HCT116 (cell line): ENCODE measurements around the gene RIOX2.

ENCODE experiments used
- EZH2phosphoT487 ChIP-seq: fragments of 200-600 bp; IDR thresholded peaks from 2 replicates; pipeline ENCODE4 v1.6.1; 2018; ENCODE audit warnings: antibody characterized with exemption, borderline replicate concordance
- JUND ChIP-seq: IDR thresholded peaks from 2 replicates; pipeline ENCODE4 v1.6.1; 2012
- POLR2A ChIP-seq: IDR thresholded peaks from 2 replicates; pipeline ENCODE4 v1.7.0; 2011; ENCODE audit warnings: borderline replicate concordance; ENCODE audit not compliant: insufficient read depth, insufficient read length; ENCODE audit errors: extremely low read depth
- POLR2AphosphoS5 ChIP-seq: IDR thresholded peaks from 2 replicates; pipeline ENCODE4 v1.6.1; 2011; ENCODE audit warnings: mild to moderate bottlenecking, low read depth, low read length, moderate library complexity
- RAD21 ChIP-seq: IDR thresholded peaks from 2 replicates; pipeline ENCODE4 v1.6.1; 2012; ENCODE audit warnings: low read depth, mild to moderate bottlenecking
- TF ChIP-seq, protein P1 (sequence below), 3 experiments: fragments of 200-600 bp in 1 of 3; sonication (generic) in 1 of 3; IDR thresholded peaks in 2 of 3; conservative IDR thresholded peaks in 1 of 3; 2 replicates each; pipeline ENCODE4 v1.5.1; 2012 to 2017; ENCODE audit warnings: low read depth in 2 of 3, low read length in 2 of 3, antibody characterized with exemption in 1 of 3, borderline replicate concordance in 1 of 3, control low read depth in 1 of 3, mild to moderate bottlenecking in 1 of 3, mixed read lengths in 1 of 3, mixed run types in 1 of 3, moderate library complexity in 1 of 3; ENCODE audit not compliant: insufficient read depth in 1 of 3
- TF ChIP-seq, protein P2 (sequence below): IDR thresholded peaks from 2 replicates; pipeline ENCODE4 v1.6.1; 2012; ENCODE audit warnings: low read depth
- TF ChIP-seq, protein P3 (sequence below): IDR thresholded peaks from 2 replicates; pipeline ENCODE4 v1.6.1; 2011; ENCODE audit warnings: mild to moderate bottlenecking, low read length, moderate library complexity; ENCODE audit not compliant: insufficient replicate concordance; ENCODE audit errors: extremely low read depth

DNA sequence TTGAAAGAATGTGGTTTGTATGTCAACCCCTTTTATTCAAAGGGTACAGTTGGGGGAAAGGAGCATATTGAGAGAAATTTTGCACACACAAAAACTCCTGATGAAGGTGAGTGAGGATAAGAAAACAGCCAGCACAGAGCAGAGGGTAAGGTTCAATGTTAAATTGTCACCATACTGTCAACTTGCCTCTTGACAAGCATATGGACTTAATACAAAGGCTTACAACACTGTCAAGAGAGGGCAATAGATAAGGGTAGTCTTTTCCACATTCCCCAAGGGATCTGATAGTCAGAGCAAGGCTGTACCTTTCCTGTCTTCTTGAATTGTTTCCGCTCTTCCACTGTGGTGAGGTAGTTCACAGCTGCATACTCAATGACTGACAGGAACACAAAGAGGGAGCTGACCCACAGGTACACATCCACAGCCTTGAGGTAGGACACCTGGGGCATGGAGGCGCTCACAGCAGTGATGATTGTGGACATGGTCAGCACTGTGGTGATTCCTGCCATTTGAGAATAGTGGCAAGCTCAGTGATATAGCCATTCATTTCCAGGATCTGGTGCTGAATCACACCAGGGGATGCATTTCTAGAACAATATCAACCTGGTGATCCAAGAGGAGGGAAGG, 20.4 kb upstream of the RIOX2 start:
- TF ChIP-seq POLR2A (no peak), POLR2AphosphoS5 (no peak), EZH2phosphoT487 (no peak), RAD21 (no peak), JUND (no peak)
- TF ChIP-seq, protein P1, sequence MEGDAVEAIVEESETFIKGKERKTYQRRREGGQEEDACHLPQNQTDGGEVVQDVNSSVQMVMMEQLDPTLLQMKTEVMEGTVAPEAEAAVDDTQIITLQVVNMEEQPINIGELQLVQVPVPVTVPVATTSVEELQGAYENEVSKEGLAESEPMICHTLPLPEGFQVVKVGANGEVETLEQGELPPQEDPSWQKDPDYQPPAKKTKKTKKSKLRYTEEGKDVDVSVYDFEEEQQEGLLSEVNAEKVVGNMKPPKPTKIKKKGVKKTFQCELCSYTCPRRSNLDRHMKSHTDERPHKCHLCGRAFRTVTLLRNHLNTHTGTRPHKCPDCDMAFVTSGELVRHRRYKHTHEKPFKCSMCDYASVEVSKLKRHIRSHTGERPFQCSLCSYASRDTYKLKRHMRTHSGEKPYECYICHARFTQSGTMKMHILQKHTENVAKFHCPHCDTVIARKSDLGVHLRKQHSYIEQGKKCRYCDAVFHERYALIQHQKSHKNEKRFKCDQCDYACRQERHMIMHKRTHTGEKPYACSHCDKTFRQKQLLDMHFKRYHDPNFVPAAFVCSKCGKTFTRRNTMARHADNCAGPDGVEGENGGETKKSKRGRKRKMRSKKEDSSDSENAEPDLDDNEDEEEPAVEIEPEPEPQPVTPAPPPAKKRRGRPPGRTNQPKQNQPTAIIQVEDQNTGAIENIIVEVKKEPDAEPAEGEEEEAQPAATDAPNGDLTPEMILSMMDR (IDR thresholded peaks at IDR 0.05 in 2 of 3, conservative IDR thresholded peaks at IDR 0.05 in 1 of 3; ENCODE audit: borderline replicate concordance in 1 of 3, insufficient read depth in 1 of 3, low read depth in 2 of 3, low read length in 2 of 3): no peak
- TF ChIP-seq, protein P2, sequence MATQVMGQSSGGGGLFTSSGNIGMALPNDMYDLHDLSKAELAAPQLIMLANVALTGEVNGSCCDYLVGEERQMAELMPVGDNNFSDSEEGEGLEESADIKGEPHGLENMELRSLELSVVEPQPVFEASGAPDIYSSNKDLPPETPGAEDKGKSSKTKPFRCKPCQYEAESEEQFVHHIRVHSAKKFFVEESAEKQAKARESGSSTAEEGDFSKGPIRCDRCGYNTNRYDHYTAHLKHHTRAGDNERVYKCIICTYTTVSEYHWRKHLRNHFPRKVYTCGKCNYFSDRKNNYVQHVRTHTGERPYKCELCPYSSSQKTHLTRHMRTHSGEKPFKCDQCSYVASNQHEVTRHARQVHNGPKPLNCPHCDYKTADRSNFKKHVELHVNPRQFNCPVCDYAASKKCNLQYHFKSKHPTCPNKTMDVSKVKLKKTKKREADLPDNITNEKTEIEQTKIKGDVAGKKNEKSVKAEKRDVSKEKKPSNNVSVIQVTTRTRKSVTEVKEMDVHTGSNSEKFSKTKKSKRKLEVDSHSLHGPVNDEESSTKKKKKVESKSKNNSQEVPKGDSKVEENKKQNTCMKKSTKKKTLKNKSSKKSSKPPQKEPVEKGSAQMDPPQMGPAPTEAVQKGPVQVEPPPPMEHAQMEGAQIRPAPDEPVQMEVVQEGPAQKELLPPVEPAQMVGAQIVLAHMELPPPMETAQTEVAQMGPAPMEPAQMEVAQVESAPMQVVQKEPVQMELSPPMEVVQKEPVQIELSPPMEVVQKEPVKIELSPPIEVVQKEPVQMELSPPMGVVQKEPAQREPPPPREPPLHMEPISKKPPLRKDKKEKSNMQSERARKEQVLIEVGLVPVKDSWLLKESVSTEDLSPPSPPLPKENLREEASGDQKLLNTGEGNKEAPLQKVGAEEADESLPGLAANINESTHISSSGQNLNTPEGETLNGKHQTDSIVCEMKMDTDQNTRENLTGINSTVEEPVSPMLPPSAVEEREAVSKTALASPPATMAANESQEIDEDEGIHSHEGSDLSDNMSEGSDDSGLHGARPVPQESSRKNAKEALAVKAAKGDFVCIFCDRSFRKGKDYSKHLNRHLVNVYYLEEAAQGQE: no peak
- TF ChIP-seq, protein P3, sequence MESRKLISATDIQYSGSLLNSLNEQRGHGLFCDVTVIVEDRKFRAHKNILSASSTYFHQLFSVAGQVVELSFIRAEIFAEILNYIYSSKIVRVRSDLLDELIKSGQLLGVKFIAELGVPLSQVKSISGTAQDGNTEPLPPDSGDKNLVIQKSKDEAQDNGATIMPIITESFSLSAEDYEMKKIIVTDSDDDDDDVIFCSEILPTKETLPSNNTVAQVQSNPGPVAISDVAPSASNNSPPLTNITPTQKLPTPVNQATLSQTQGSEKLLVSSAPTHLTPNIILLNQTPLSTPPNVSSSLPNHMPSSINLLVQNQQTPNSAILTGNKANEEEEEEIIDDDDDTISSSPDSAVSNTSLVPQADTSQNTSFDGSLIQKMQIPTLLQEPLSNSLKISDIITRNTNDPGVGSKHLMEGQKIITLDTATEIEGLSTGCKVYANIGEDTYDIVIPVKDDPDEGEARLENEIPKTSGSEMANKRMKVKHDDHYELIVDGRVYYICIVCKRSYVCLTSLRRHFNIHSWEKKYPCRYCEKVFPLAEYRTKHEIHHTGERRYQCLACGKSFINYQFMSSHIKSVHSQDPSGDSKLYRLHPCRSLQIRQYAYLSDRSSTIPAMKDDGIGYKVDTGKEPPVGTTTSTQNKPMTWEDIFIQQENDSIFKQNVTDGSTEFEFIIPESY: no peak
